Endodermal cell (in vitro differentiated cells): ENCODE measurements around the gene LDLRAD4. TPM values are rescaled to one million over a fixed set of nuclear protein-coding genes. Genes with fewer than 3 reads are reported as not detected.

ENCODE experiments used
- DNase-seq: peaks from one replicate; pipeline ENCODE4 v3.0.0-alpha.2; 2017
- H3K27ac ChIP-seq: 2 replicates; pipeline ENCODE4 v1.5.1; 2013; ENCODE audit warnings: mild to moderate bottlenecking, low read depth, low read length, moderate library complexity
- H3K27me3 ChIP-seq: 2 replicates; pipeline ENCODE4 v1.6.1; 2013; ENCODE audit warnings: mild to moderate bottlenecking, low read length, moderate library complexity; ENCODE audit not compliant: insufficient read depth, control insufficient read depth, poor library complexity, severe bottlenecking
- H3K36me3 ChIP-seq: 2 replicates; pipeline ENCODE4 v1.7.0; 2013; ENCODE audit warnings: mild to moderate bottlenecking, low read length, moderate library complexity; ENCODE audit not compliant: control insufficient read depth, insufficient read depth
- H3K4me1 ChIP-seq: one replicate; pipeline ENCODE4 v1.7.0; 2013; ENCODE audit warnings: low read length; ENCODE audit not compliant: control insufficient read depth, insufficient read depth
- H3K4me3 ChIP-seq: 2 replicates; pipeline ENCODE4 v1.5.1; 2013; ENCODE audit warnings: mild to moderate bottlenecking, low read length, moderate library complexity
- H3K9ac ChIP-seq: 2 replicates; pipeline ENCODE4 v1.6.1; 2013; ENCODE audit warnings: mild to moderate bottlenecking, low read length, moderate library complexity; ENCODE audit not compliant: poor library complexity, severe bottlenecking; ENCODE audit errors: extremely low read depth
- H3K9me3 ChIP-seq: 2 replicates; pipeline ENCODE4 v1.6.1; 2013; ENCODE audit warnings: mild to moderate bottlenecking, low read length, moderate library complexity; ENCODE audit not compliant: control insufficient read depth
- H3K27ac Mint-ChIP-seq: 2 replicates; pipeline ENCODE4 v1.8.0; 2020; ENCODE audit warnings: mixed read lengths
- H3K27me3 Mint-ChIP-seq: 2 replicates; pipeline ENCODE4 v1.8.0; 2021; ENCODE audit warnings: mild to moderate bottlenecking, mixed read lengths; ENCODE audit not compliant: insufficient read depth
- H3K36me3 Mint-ChIP-seq: 2 replicates; pipeline ENCODE4 v1.8.0; 2020; ENCODE audit warnings: low read depth, mixed read lengths
- H3K4me1 Mint-ChIP-seq: 2 replicates; pipeline ENCODE4 v1.8.0; 2020; ENCODE audit warnings: mixed read lengths
- H3K4me3 Mint-ChIP-seq: 2 replicates; pipeline ENCODE4 v1.8.0; 2020; ENCODE audit warnings: mild to moderate bottlenecking, moderate library complexity, mixed read lengths
- H3K9me3 Mint-ChIP-seq: 2 replicates; pipeline ENCODE4 v1.8.0; 2020; ENCODE audit warnings: mild to moderate bottlenecking, mixed read lengths
- WGBS, 2 experiments: methylation state at CpG; one replicate each; pipeline versions ENCODE4 v1.1.5 to v1.1.7; 2013; ENCODE audit warnings: missing lambda C conversion rate in 2 of 2, mixed read lengths in 1 of 2; ENCODE audit not compliant: insufficient coverage in 1 of 2, insufficient read length in 1 of 2; 5-methylcytosine and 5-hydroxymethylcytosine counted together
- total RNA-seq, 2 donors: library from RNA; stranded (reverse); fragmentation: NEBNext Ultra II Directional in 1 of 2; extraction: Animal tissue kit (Norgen Biotek cat#: 25700) in 1 of 2; gene quantifications; 2 replicates in 1 of 2; 3 replicates in 1 of 2; pipeline ENCODE4 v1.2.1, GENCODE V29; 2021
- TF ChIP-seq, protein P1 (sequence below): fragments of 200-600 bp; sonication (generic); conservative IDR thresholded peaks from 2 replicates; pipeline ENCODE4 v1.5.0; 2021; ENCODE audit warnings: antibody characterized with exemption, mild to moderate bottlenecking

Gene LDLRAD4
- total RNA-seq, 2 donors from 2014 or later: 14.9 to 15.1 TPM

DNA sequence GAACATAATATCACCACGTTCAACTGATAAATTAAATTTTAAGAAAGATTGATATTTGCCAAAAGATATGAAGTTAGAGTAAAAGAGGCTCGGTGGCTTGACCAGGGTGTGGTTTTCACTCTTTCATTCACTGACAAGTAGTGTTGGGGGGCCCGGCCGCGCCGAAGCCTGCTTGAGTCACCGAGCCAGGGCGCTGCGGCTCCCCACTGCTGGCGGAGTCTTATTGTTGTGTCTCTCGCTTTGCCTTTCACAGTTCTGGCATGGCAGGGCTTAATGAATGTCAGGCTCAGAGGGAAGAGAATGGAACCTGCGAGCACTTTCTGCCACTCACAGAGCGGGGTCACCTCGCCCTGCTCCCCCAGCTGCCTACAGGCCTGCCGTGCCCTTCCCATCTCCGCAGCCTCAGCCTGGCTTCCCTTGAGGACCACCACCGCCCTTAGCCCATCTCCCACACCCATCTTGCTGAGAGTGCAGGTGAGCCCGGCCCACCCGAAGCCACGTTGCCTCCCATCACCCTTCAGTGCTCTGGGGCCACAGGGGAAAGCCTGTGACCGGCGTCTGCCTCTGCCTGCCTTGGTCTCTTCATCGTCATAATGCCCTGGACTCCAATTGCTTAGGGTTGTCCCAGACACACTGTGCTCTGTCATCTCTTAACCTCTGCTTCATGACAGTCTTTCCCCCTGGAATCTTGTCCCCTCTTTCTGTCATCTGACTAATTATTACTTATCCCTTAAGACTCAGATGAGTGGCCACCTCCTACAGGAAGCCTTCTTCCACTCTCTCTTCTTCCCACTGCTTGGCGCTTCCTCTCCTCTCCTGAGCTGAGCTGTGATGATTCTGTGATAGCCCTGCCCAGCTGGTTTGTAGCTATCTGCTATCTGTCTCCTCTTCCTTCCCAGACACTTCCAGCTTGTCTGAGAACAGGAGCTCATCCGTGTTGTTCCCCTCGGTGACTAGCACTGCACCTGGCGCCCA, 365.3 kb downstream of the LDLRAD4 start:
- DNase-seq: no peak
- Mint-ChIP-seq H3K4me3 (no peak overlapping the region), H3K9me3 (no peaks in the 10 kb centered on the region), H3K36me3 (no peaks in the 10 kb centered on the region), H3K4me1 (no peaks in the 10 kb centered on the region), H3K27ac (no peak overlapping the region), H3K27me3 (no peaks in the 10 kb centered on the region)
- Histone ChIP-seq H3K4me1 (no peaks in the 10 kb centered on the region), H3K4me3 (no peak overlapping the region), H3K27ac (peak overlapping the region; percentile 91), H3K9ac (no peak overlapping the region), H3K27me3 (no peaks in the 10 kb centered on the region), H3K9me3 (no peaks in the 10 kb centered on the region), H3K36me3 (no peaks in the 10 kb centered on the region)
- WGBS, 2 experiments: 90 to 92% methylated on average over 12 to 27 of the region's 27 CpGs
- TF ChIP-seq, protein P1, sequence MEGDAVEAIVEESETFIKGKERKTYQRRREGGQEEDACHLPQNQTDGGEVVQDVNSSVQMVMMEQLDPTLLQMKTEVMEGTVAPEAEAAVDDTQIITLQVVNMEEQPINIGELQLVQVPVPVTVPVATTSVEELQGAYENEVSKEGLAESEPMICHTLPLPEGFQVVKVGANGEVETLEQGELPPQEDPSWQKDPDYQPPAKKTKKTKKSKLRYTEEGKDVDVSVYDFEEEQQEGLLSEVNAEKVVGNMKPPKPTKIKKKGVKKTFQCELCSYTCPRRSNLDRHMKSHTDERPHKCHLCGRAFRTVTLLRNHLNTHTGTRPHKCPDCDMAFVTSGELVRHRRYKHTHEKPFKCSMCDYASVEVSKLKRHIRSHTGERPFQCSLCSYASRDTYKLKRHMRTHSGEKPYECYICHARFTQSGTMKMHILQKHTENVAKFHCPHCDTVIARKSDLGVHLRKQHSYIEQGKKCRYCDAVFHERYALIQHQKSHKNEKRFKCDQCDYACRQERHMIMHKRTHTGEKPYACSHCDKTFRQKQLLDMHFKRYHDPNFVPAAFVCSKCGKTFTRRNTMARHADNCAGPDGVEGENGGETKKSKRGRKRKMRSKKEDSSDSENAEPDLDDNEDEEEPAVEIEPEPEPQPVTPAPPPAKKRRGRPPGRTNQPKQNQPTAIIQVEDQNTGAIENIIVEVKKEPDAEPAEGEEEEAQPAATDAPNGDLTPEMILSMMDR: no peak

DNA sequence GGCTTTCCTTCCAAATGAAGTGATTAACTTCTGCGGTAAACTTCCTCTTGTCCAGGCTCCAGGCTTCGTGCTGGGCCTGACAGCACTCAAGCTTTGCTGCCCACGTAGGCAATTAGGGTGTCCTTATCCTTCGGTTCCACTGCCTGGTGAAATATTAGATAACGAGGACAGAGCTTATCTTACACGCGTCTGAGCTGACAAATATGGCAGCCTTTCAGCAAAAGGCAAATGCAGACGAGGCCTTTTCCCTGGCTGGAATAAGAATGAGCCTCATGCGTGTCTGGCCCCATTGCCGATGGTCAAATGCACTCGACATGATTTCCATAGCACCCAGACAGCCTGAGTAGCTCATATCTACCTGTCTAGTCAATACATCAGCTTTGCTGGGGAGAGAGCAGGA, 366.3 kb downstream of the LDLRAD4 start:
- H3K27ac ChIP-seq: peak overlapping the region; percentile 91
- DNase-seq: no peak
- no peaks in the 10 kb centered on the region for H3K27me3 ChIP-seq
- TF ChIP-seq, protein P1: no peak
- no peak overlapping the region for H3K9ac ChIP-seq
- no peaks in the 10 kb centered on the region for H3K4me1 ChIP-seq
- H3K4me3 ChIP-seq: no peak overlapping the region
- H3K36me3 Mint-ChIP-seq: no peaks in the 10 kb centered on the region
- H3K27ac Mint-ChIP-seq: no peak overlapping the region
- H3K4me1 Mint-ChIP-seq: no peaks in the 10 kb centered on the region
- WGBS, 2 experiments: 70 to 84% methylated on average over 7 to 11 of the region's 11 CpGs
- no peaks in the 10 kb centered on the region for H3K9me3 ChIP-seq
- no peaks in the 10 kb centered on the region for H3K36me3 ChIP-seq
- no peaks in the 10 kb centered on the region for H3K27me3 Mint-ChIP-seq
- no peak overlapping the region for H3K4me3 Mint-ChIP-seq
- no peaks in the 10 kb centered on the region for H3K9me3 Mint-ChIP-seq

DNA sequence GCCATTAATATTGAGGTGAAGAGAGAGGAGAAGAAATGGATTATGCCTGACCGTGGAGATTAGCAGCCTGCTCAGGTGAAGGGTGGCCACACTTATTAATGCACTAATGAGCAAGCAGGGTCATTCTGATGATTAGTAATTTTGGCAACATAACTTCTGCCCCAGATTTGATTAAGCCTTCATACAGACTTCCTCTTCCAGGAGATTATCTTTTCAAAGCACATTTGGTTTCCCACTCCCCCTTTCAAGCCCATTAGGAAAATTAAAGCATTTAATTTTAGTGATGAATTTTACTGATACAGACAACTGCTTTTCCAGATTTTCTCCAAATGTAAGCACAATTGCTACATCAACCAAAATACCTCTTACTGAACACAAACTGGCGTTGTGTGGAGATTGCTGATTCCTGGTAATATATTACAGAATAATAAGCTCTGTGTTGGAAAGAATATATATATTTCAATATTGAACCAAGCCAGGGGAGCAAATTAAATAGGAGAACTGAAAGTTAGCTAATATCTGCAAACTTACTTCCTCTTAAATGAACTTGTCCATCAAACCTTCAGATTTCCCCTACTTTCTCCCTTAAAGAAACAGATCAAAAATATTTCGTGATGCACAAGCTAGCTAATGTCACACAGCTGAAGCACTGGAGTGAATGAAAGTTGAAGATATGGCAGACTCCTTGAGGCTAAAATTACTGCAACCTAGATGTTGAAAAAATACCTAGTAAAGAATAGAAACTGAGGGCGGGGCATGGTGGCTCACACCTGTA, 367.0 kb downstream of the LDLRAD4 start:
- DNase-seq: no peak
- H3K27ac ChIP-seq: peak overlapping the region; percentile 91
- no peaks in the 10 kb centered on the region for H3K4me1 ChIP-seq
- no peaks in the 10 kb centered on the region for H3K27me3 ChIP-seq
- H3K4me1 Mint-ChIP-seq: no peaks in the 10 kb centered on the region
- H3K27ac Mint-ChIP-seq: no peak overlapping the region
- H3K4me3 Mint-ChIP-seq: no peak overlapping the region
- WGBS, 2 experiments: 50 to 55% methylated on average over 2 to 3 of the region's 4 CpGs
- H3K9ac ChIP-seq: no peak overlapping the region
- H3K36me3 ChIP-seq: no peaks in the 10 kb centered on the region
- H3K4me3 ChIP-seq: no peak overlapping the region
- no peaks in the 10 kb centered on the region for H3K36me3 Mint-ChIP-seq
- no peaks in the 10 kb centered on the region for H3K9me3 Mint-ChIP-seq
- TF ChIP-seq, protein P1: no peak
- no peaks in the 10 kb centered on the region for H3K9me3 ChIP-seq
- H3K27me3 Mint-ChIP-seq: no peaks in the 10 kb centered on the region
